NCI-H2107 (cell line): Measurements from ENCODE around the gene GRIA3.

Source experiments
- DNase-seq: peaks from one replicate; lab custom pipeline; 2025; lab: John Stamatoyannopoulos, UW

The GRIA3 gene

GRCh38 chrX:123193101-123193500 lies 9.0 kb downstream of the GRIA3 start:
- no peak for DNase-seq

- DNase-seq, result no peak
Measured at GRCh38 chrX:123199338-123199737, 15.3 kb downstream of the GRIA3 start.

GRCh38 chrX:123201720-123202119 lies 17.6 kb downstream of the GRIA3 start:
- DNase-seq, result no peak

- no peak for DNase-seq
Measured at GRCh38 chrX:123202523-123202922, 18.4 kb downstream of the GRIA3 start.

GRCh38 chrX:123203772-123204171 lies 19.7 kb downstream of the GRIA3 start:
- DNase-seq, result no peak

GRCh38 chrX:123206176-123206575 lies 22.1 kb downstream of the GRIA3 start:
- no peak for DNase-seq

- no peak for DNase-seq
Measured at GRCh38 chrX:123210252-123210651, 26.2 kb downstream of the GRIA3 start.

- DNase-seq, result no peak
Measured at GRCh38 chrX:123215397-123216089, 31.5 kb downstream of the GRIA3 start.

GRCh38 chrX:123217077-123217476 lies 33.0 kb downstream of the GRIA3 start:
- DNase-seq, result no peak

GRCh38 chrX:123217728-123218127 lies 33.6 kb downstream of the GRIA3 start:
- DNase-seq, result no peak

- no peak for DNase-seq
Measured at GRCh38 chrX:123219916-123220315, 35.8 kb downstream of the GRIA3 start.

GRCh38 chrX:123222920-123223319 lies 38.8 kb downstream of the GRIA3 start:
- no peak for DNase-seq

- DNase-seq, result no peak
Measured at GRCh38 chrX:123223409-123223808, 39.3 kb downstream of the GRIA3 start.

GRCh38 chrX:123223859-123224258 lies 39.8 kb downstream of the GRIA3 start:
- DNase-seq, result no peak

- no peak for DNase-seq
Measured at GRCh38 chrX:123230798-123231197, 46.7 kb downstream of the GRIA3 start.

GRCh38 chrX:123236859-123237258 lies 52.8 kb downstream of the GRIA3 start:
- DNase-seq, result no peak

GRCh38 chrX:123237271-123237670 lies 53.2 kb downstream of the GRIA3 start:
- no peak for DNase-seq

GRCh38 chrX:123254457-123254856 lies 70.4 kb downstream of the GRIA3 start:
- no peak for DNase-seq

- DNase-seq, result no peak
Measured at GRCh38 chrX:123256378-123256777, 72.3 kb downstream of the GRIA3 start.

GRCh38 chrX:123260920-123261418 lies 76.9 kb downstream of the GRIA3 start:
- DNase-seq, result no peak

- DNase-seq, result no peak
Measured at GRCh38 chrX:123263270-123263669, 79.2 kb downstream of the GRIA3 start.

- no peak for DNase-seq
Measured at GRCh38 chrX:123263747-123264146, 79.7 kb downstream of the GRIA3 start.

GRCh38 chrX:123267220-123267619 lies 83.1 kb downstream of the GRIA3 start:
- no peak for DNase-seq

GRCh38 chrX:123271902-123272301 lies 87.8 kb downstream of the GRIA3 start:
- no peak for DNase-seq
